NCI-H2196 treated with DMSO at 0.1 percent for 48 hours (cell line): ENCODE results near the gene LNPK.
A peak's percentile ranks its signal among the peaks of the same experiment; 100 is the strongest.
"Not testable (repeated sequence)": the region's sequence is repeated elsewhere in the genome, so short reads cannot be mapped to it uniquely, and the experiment has no call there.

ENCODE experiments used
- DNase-seq: peaks from one replicate; lab custom pipeline; 2025; ENCODE audit not compliant: unreplicated experiment; lab: John Stamatoyannopoulos, UW

Gene LNPK

GRCh38 chr2:175913267-175913666 is 88.8 kb downstream of the LNPK start:
- DNase-seq, result not testable (repeated sequence)

GRCh38 chr2:175904035-175904434 is 98.0 kb downstream of the LNPK start:
- DNase-seq, result no peak

DNA sequence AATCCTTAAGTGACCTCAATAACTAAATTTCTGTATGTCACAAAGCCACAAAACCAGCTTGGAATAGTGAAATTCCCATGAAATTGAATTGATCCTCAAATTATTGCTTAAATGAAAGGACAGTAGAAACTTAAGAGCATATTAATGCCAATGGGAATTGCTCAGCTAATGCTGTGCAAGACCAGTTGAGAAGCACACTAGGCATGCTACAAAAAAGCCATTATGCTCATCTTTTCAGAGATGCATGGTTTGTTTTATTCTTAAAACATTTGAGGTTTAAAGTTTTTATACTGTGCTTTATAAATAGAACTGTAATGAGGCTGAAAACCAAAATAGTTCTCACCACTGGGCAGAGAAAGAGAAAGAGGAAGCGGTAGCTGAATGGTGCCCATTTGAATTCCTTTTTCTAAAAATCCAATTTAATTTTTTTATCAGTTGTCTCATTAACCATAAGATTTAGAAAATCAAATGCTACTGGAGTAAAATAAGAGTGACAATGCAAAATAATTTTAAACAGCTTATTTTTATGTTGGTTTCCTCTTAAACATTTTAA is 98.6 kb downstream of the LNPK start:
- DNase-seq, result no peak

GRCh38 chr2:175895957-175896356 is 106.1 kb downstream of the LNPK start:
- not testable (repeated sequence) for DNase-seq

DNA sequence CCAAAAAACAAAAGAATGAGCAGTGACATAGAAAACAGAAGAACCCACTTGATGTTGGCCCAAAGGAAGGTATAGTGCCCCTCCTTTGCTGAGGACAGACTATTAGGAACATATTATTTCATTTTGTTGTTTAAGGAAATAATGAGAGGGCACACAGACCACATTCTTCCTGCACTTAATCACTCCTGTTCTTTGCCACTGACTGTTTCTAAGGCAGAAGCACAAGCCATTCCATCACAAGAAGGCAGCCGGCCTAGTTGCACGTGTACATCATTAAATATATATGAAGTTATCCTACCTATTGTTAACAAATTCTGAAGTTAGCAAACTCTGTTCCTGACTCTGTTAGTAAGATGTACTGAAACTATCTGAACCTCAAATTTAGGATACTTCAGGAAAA is 110.0 kb downstream of the LNPK start:
- DNase-seq, result no peak

DNA sequence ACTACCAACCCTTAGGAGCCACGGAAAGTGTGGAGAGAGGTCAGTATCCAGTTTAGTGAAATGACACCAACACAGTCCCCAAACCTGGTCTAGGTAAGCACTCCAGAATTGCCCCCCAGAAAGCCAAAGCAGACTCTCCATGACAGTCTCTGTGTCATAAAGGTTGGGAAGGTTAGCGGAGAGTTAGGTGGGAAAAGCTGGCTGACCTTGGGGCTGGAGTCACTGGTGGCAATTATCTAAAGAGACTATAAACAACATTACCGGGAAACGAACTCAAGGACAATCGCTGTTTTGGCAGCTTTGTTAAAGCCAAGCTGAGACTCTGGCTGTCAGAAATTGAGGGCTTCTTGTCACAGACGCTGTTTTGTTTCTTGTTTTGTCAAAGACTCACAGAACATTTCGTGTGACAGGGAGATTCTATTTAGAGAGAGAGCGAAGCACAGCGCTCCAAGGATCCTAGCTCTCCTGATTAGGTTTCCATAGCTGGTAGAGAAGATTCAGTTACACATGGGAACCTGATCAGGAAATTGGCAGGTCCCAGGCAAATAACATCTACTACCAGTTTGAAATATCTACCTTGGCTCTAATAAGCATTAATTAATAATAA is 111.3 kb downstream of the LNPK start:
- no peak for DNase-seq

- peak; percentile 16 for DNase-seq
Observed at GRCh38 chr2:175889701-175890302, 112.3 kb downstream of the LNPK start.

GRCh38 chr2:175887776-175888175 is 114.3 kb downstream of the LNPK start:
- DNase-seq, result peak; percentile 7

GRCh38 chr2:175884697-175885393 is 117.2 kb downstream of the LNPK start:
- no peak for DNase-seq

- DNase-seq, result no peak
Observed at GRCh38 chr2:175883586-175884194, 118.4 kb downstream of the LNPK start.

DNA sequence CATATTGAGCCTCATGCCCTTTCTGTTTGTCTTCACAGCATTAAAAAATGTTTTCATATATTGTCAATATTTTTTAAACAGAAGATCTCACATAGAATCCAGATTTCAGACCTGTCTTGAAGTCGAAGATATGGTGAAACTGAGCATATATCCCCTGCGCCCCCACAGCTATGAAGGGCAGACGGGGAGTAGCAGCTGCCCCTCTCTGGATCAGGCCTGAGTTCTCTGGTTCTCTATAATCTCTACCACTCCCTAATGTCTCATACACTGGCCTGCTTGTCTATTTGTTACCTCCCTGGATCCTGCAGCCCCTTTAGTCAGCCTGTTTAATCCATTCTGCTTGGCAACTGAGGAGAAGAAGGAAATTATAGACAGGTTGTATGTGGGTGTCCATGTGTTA is 122.4 kb downstream of the LNPK start:
- no peak for DNase-seq

DNA sequence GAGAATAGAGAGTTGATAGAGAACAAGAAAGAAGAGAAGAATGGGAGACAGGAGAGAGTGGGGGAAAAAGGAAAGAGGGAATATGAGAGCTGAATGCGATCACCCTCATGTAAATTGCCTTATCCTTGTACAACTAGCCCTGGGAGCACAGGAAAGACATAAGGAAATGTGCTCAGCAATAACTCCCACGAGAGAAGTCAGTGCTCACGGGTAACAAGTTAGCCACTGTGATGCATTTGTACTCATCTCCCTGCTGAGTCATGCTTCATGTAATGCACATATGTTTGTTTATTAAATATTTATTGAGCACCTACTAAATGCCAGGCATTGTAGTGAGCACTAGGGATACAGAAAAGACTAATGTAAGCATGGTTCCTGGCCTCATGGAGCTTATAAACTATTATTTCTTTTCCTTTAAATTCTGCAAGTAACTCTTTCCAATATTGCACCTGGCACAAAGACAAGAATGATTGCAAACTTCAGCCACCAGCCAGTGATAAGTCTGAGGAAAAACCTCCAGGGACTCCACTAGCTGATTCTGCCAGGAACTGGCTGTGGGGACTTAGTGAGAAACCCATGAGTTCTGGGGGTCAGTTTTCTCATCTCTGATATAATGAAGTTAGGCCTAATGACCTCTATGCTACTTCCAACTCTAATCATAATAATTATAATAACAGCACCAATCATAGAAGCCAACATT is 124.1 kb downstream of the LNPK start:
- DNase-seq, result no peak

DNA sequence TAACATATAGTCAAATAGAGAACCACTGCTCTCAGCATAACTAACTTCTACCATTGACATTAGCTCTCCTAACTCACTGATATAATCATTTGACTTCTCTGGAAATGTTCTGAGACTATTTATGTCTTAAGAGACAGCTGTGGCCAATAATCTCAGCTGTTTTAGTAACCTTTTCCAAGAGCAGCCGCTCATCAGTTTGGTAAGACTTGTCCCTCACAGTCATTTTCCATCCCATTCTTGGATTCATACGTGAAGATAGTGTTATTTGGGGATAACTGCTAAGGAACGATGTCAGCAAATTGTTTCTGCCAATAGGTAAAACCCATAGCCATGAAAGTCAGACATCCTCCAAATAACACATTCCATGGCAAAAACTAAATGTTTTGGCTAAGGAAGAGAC is 127.8 kb downstream of the LNPK start:
- no peak for DNase-seq
